Measurements from ENCODE around the gene DLGAP1. TPM values are rescaled to one million over a fixed set of nuclear protein-coding genes. Genes with fewer than 3 reads are reported as not detected.

The DLGAP1 gene
- total RNA-seq, 6 experiments from 2014 or later, result 0.09 to 0.31 (median 0.18) TPM; not detected in 2

DNA sequence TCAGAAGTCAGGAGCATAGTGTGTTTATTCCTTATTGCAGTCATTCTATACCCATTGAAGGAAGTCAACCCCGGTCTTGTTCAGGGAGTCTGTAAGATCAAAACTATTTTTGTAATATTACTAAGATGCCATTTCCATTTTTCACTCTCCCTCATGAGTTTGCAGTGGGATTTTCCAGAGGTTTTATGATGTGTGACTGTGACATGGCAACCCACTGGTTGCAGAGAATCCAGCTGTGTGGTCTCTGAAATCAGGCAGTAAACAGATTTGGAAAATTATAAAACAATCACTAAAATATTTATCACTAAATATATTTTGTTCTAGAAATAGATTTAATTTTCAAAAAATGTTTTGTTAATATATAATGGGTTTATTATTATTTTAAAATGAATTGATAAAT is 38.1 kb downstream of the DLGAP1 start:
- intact Hi-C loops (cut with DNase I), result no loop called here
- TF ChIP-seq, protein P1, sequence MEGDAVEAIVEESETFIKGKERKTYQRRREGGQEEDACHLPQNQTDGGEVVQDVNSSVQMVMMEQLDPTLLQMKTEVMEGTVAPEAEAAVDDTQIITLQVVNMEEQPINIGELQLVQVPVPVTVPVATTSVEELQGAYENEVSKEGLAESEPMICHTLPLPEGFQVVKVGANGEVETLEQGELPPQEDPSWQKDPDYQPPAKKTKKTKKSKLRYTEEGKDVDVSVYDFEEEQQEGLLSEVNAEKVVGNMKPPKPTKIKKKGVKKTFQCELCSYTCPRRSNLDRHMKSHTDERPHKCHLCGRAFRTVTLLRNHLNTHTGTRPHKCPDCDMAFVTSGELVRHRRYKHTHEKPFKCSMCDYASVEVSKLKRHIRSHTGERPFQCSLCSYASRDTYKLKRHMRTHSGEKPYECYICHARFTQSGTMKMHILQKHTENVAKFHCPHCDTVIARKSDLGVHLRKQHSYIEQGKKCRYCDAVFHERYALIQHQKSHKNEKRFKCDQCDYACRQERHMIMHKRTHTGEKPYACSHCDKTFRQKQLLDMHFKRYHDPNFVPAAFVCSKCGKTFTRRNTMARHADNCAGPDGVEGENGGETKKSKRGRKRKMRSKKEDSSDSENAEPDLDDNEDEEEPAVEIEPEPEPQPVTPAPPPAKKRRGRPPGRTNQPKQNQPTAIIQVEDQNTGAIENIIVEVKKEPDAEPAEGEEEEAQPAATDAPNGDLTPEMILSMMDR (IDR thresholded peaks at IDR 0.05), result no peak
- no peak for TF ChIP-seq POLR2A (IDR thresholded peaks at IDR 0.05)
- Histone ChIP-seq H3K27me3 (no peaks in the 10 kb centered on the region), H3K9me3 (no peaks in the 10 kb centered on the region), H3K4me3 (no peak overlapping the region), H3K36me3 (no peaks in the 10 kb centered on the region), H3K4me1 (no peaks in the 10 kb centered on the region), H3K27ac (no peak overlapping the region)
- DNase-seq (no peak), ATAC-seq (no peak)
- 67% methylated on average over 1 of the region's 1 CpG for WGBS (ENCODE audit: insufficient coverage, low coverage, low lambda C conversion rate, missing lambda C conversion rate)

DNA sequence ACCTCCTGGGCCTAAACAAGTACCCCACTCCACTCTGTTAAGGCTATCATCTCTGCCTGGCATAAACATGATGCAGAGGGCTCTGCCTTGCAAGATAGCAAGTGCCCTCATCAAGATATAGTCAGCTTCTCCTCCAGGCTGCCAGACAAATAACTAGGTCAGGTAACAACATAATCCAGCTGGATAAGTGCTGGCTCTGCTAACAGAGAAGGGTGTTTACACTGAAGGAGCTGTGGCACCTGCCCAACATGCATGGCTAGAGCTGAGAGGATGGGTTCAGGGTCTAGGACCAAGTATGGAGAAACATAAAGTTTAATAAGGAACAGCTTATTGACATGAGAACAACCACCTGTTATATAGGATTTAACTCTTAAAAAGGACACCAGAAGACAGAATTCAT is 42.8 kb downstream of the DLGAP1 start:
- no peak for ATAC-seq

DNA sequence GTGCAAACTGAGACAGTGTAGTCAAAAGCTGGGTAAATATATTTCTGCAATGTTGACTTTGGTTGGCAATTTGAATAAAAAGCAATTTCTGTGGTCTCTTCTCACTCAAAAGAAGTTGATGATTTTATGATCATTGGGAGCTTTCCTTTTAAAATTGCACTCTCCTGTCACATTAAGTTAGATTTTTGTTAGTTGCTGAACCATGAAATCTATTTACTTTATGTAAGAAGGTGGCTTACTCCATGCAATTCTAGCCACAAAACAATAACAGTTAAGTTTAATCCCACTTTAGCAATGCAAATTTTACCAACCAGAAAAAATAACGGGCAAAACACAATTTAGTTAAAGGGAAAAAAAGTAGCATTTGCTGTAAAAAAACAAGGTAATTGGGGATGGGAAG is 48.3 kb downstream of the DLGAP1 start:
- TF ChIP-seq, protein P1 (IDR thresholded peaks at IDR 0.05), result no peak
- TF ChIP-seq POLR2A (IDR thresholded peaks at IDR 0.05), result no peak
- no peak for ATAC-seq
- H3K27ac ChIP-seq, result no peak overlapping the region
- no peak overlapping the region for H3K4me3 ChIP-seq
- DNase-seq, result no peak
- no peaks in the 10 kb centered on the region for H3K27me3 ChIP-seq
- no peaks in the 10 kb centered on the region for H3K9me3 ChIP-seq
- no peaks in the 10 kb centered on the region for H3K4me1 ChIP-seq
- intact Hi-C loops (cut with DNase I), result no loop called here
- WGBS (ENCODE audit: insufficient coverage, low coverage, low lambda C conversion rate, missing lambda C conversion rate), result 69% methylated on average over 1 of the region's 1 CpG
- H3K36me3 ChIP-seq, result no peaks in the 10 kb centered on the region

More for the DNA sequence above, 42.8 kb downstream of the DLGAP1 start:
- Histone ChIP-seq H3K4me1 (no peaks in the 10 kb centered on the region), H3K9me3 (no peaks in the 10 kb centered on the region), H3K36me3 (no peaks in the 10 kb centered on the region), H3K27me3 (no peaks in the 10 kb centered on the region), H3K4me3 (no peak overlapping the region), H3K27ac (no peak overlapping the region)
- no peak for DNase-seq
- TF ChIP-seq, protein P1 (IDR thresholded peaks at IDR 0.05), result no peak
- no peak for TF ChIP-seq POLR2A (IDR thresholded peaks at IDR 0.05)
- intact Hi-C loops (cut with DNase I), result no loop called here

DNA sequence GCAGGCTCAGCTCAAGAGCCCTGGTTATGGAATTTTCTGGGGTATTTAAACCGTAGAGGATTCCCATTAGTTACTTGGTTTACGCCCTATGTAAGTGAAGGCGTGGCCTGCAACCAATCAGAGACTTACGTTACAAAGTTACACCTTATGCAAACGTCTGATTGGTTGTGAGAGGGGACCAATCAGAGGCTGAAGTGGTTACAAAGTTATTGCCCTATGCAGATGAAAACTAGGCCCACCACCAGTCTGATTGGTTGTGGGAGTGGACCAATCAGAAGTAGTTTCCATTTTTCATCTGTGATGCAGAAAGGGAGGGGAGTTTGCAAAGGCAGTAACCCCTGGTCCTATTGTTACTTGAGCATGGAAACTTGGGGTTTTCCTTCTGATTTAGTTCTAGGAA is 49.1 kb downstream of the DLGAP1 start:
- no peaks in the 10 kb centered on the region for H3K27me3 ChIP-seq

More for the DNA sequence above, 49.1 kb downstream of the DLGAP1 start:
- no peaks in the 10 kb centered on the region for H3K9me3 ChIP-seq
- no peak overlapping the region for H3K4me3 ChIP-seq
- intact Hi-C loops (cut with DNase I), result no loop called here
- no peak for ATAC-seq
- no peak for DNase-seq
- 69% methylated on average over 5 of the region's 5 CpGs for WGBS (ENCODE audit: insufficient coverage, low coverage, low lambda C conversion rate, missing lambda C conversion rate)
- H3K4me1 ChIP-seq, result no peaks in the 10 kb centered on the region
- no peak overlapping the region for H3K27ac ChIP-seq
- no peaks in the 10 kb centered on the region for H3K36me3 ChIP-seq
- TF ChIP-seq, protein P1 (IDR thresholded peaks at IDR 0.05), result no peak
- TF ChIP-seq POLR2A (IDR thresholded peaks at IDR 0.05), result no peak

Measured in right lobe of liver (tissue), 6 donors.